H9 (cell line): ENCODE results near the gene GAREM1. TPM values are rescaled to one million over a fixed set of nuclear protein-coding genes. Genes with fewer than 3 reads are reported as not detected.

Source experiments
- DNase-seq: peaks from one replicate; pipeline ENCODE4 v3.0.0-alpha.2; 2017
- H2AFZ ChIP-seq: one replicate; pipeline ENCODE4 v1.6.1; 2013; ENCODE audit warnings: mild to moderate bottlenecking, low read length, control low read depth, moderate library complexity
- H2AK5ac ChIP-seq: 2 replicates; pipeline ENCODE4 v1.6.1; 2013; ENCODE audit warnings: low read length, control low read depth, mixed read lengths; ENCODE audit not compliant: insufficient read length
- H2BK120ac ChIP-seq: one replicate; pipeline ENCODE4 v1.6.1; 2013; ENCODE audit warnings: low read depth, mild to moderate bottlenecking, low read length, control low read depth, inconsistent platforms; ENCODE audit not compliant: poor library complexity, severe bottlenecking
- H2BK12ac ChIP-seq: 2 replicates; pipeline ENCODE4 v1.6.1; 2013; ENCODE audit warnings: low read length, control low read depth, mixed read lengths, low read depth; ENCODE audit not compliant: insufficient read length
- H2BK15ac ChIP-seq: 2 replicates; pipeline ENCODE4 v1.6.1; 2013; ENCODE audit warnings: low read depth, low read length, control low read depth
- H2BK20ac ChIP-seq: one replicate; pipeline ENCODE4 v1.6.1; 2013; ENCODE audit warnings: low read depth, mild to moderate bottlenecking, low read length, control low read depth, inconsistent platforms; ENCODE audit not compliant: poor library complexity, severe bottlenecking
- H2BK5ac ChIP-seq: 2 replicates; pipeline ENCODE4 v1.6.1; 2013; ENCODE audit warnings: low read length, control low read depth, mixed read lengths; ENCODE audit not compliant: insufficient read length
- H3K14ac ChIP-seq: 2 replicates; pipeline ENCODE4 v1.6.1; 2013; ENCODE audit warnings: low read length, control low read depth; ENCODE audit not compliant: insufficient read depth
- H3K18ac ChIP-seq: 2 replicates; pipeline ENCODE4 v1.6.1; 2013; ENCODE audit warnings: low read depth, mild to moderate bottlenecking, mixed read lengths, low read length, control low read depth; ENCODE audit not compliant: insufficient read length
- H3K23ac ChIP-seq: 2 replicates; pipeline ENCODE4 v1.6.1; 2013; ENCODE audit warnings: low read length, control low read depth, mixed read lengths, low read depth; ENCODE audit not compliant: insufficient read length
- H3K23me2 ChIP-seq: 2 replicates; pipeline ENCODE4 v1.6.1; 2013; ENCODE audit warnings: low read depth, mild to moderate bottlenecking, mixed read lengths, low read length, control low read depth; ENCODE audit not compliant: insufficient read length, poor library complexity, severe bottlenecking
- H3K27ac ChIP-seq: 2 replicates; pipeline ENCODE4 v1.5.1; 2013; ENCODE audit warnings: low read length, control low read depth, mixed read lengths, low read depth; ENCODE audit not compliant: insufficient read length
- H3K27me3 ChIP-seq: 2 replicates; pipeline ENCODE4 v1.6.1; 2013; ENCODE audit warnings: low read length, control low read depth, inconsistent platforms; ENCODE audit not compliant: insufficient read depth
- H3K4ac ChIP-seq: 2 replicates; pipeline ENCODE4 v1.6.1; 2013; ENCODE audit warnings: low read depth, mild to moderate bottlenecking, control low read depth, inconsistent platforms, low read length, moderate library complexity
- H3K4me1 ChIP-seq: 2 replicates; pipeline ENCODE4 v1.6.1; 2013; ENCODE audit warnings: low read length, control low read depth, inconsistent platforms; ENCODE audit not compliant: insufficient read depth
- H3K4me2 ChIP-seq: 2 replicates; pipeline ENCODE4 v1.6.1; 2013; ENCODE audit warnings: low read length, control low read depth, mixed read lengths; ENCODE audit not compliant: insufficient read length, insufficient read depth
- H3K56ac ChIP-seq: 2 replicates; pipeline ENCODE4 v1.6.1; 2013; ENCODE audit warnings: low read depth, mild to moderate bottlenecking, mixed read lengths, low read length, control low read depth; ENCODE audit not compliant: insufficient read length
- H3K79me1 ChIP-seq: 2 replicates; pipeline ENCODE4 v1.6.1; 2013; ENCODE audit warnings: low read depth, mild to moderate bottlenecking, moderate library complexity, low read length, control low read depth, inconsistent platforms; ENCODE audit not compliant: insufficient read depth, poor library complexity, severe bottlenecking
- H3K79me2 ChIP-seq: 2 replicates; pipeline ENCODE4 v1.6.1; 2013; ENCODE audit warnings: low read length, control low read depth, inconsistent platforms; ENCODE audit not compliant: insufficient read depth
- H3K9ac ChIP-seq: 2 replicates; pipeline ENCODE4 v1.6.1; 2013; ENCODE audit warnings: low read length, control low read depth, mixed read lengths; ENCODE audit not compliant: insufficient read length; ENCODE audit errors: extremely low read depth
- H3K9me3 ChIP-seq: one replicate; pipeline ENCODE4 v1.6.1; 2013; ENCODE audit warnings: low read depth, low read length, inconsistent platforms; ENCODE audit not compliant: control insufficient read depth
- H3T11ph ChIP-seq: one replicate; pipeline ENCODE4 v1.6.1; 2013; ENCODE audit warnings: mild to moderate bottlenecking, low read length, control low read depth, inconsistent platforms
- H4K20me1 ChIP-seq: one replicate; pipeline ENCODE4 v1.6.1; 2013; ENCODE audit not compliant: control insufficient read depth, insufficient read length, insufficient read depth
- H4K5ac ChIP-seq: 2 replicates; pipeline ENCODE4 v1.6.1; 2013; ENCODE audit warnings: low read depth, mild to moderate bottlenecking, mixed read lengths, low read length, control low read depth; ENCODE audit not compliant: insufficient read length
- H4K8ac ChIP-seq: replicated peaks from 2 replicates; pipeline ENCODE4 v1.6.1; 2013; ENCODE audit warnings: low read length, control low read depth, mixed read lengths, low read depth; ENCODE audit not compliant: insufficient read length
- H4K91ac ChIP-seq: 2 replicates; pipeline ENCODE4 v1.6.1; 2013; ENCODE audit warnings: low read depth, mild to moderate bottlenecking, moderate library complexity, mixed read lengths, low read length, control low read depth; ENCODE audit not compliant: insufficient read length
- H3K27ac Mint-ChIP-seq, 3 experiments: 2 replicates in 2 of 3; 3 replicates in 1 of 3; pipeline ENCODE4 v1.8.0; 2020 to 2021; ENCODE audit warnings: mixed read lengths in 3 of 3, mild to moderate bottlenecking in 1 of 3, moderate library complexity in 1 of 3
- H3K27me3 Mint-ChIP-seq: 2 replicates; pipeline ENCODE4 v1.8.0; 2021; ENCODE audit warnings: low read depth, mild to moderate bottlenecking, moderate library complexity, mixed read lengths
- H3K36me3 Mint-ChIP-seq, 3 experiments: 2 replicates in 2 of 3; 3 replicates in 1 of 3; pipeline ENCODE4 v1.8.0; 2020 to 2021; ENCODE audit warnings: low read depth in 3 of 3, mixed read lengths in 3 of 3; ENCODE audit not compliant: insufficient read depth in 1 of 3
- H3K4me1 Mint-ChIP-seq, 2 experiments: 2 replicates each; pipeline ENCODE4 v1.8.0; 2020; ENCODE audit warnings: mixed read lengths in 2 of 2
- H3K4me3 Mint-ChIP-seq, 2 experiments: 2 replicates in 1 of 2; 3 replicates in 1 of 2; pipeline ENCODE4 v1.8.0; 2020 to 2021; ENCODE audit warnings: mild to moderate bottlenecking in 2 of 2, mixed read lengths in 2 of 2, moderate library complexity in 1 of 2
- H3K9me3 Mint-ChIP-seq, 2 experiments: 2 replicates in 1 of 2; 3 replicates in 1 of 2; pipeline ENCODE4 v1.8.0; 2020; ENCODE audit warnings: mild to moderate bottlenecking in 2 of 2, mixed read lengths in 2 of 2, moderate library complexity in 1 of 2
- CTCF ChIP-seq: fragments of 200-600 bp; sonication (generic); conservative IDR thresholded peaks from 3 replicates; pipeline ENCODE4 v1.8.0; 2021; ENCODE audit warnings: antibody characterized with exemption, mild to moderate bottlenecking
- WGBS: extraction: QIAGEN DNeasy Blood & Tissue Kit; methylation state at CpG from one replicate; pipeline ENCODE4 v1.1.7; 2013; ENCODE audit warnings: missing lambda C conversion rate, low lambda C conversion rate, mixed read lengths; ENCODE audit not compliant: insufficient read length; ENCODE audit errors: extremely low coverage; 5-methylcytosine and 5-hydroxymethylcytosine counted together
- total RNA-seq: library from RNA; stranded (reverse); gene quantifications from 2 replicates; pipeline ENCODE4 v1.2.1, GENCODE V29; 2021

GAREM1 gene
- total RNA-seq, 1 experiment from 2014 or later: 4.4 TPM

- Mint-ChIP-seq H3K27ac (no peak overlapping the region), H3K9me3 (no peaks in the 10 kb centered on the region), H3K4me3 (no peak overlapping the region), H3K4me1 (peaks cover 9 to 11% of the 10 kb centered on the region in 2 experiments), H3K27me3 (no peaks in the 10 kb centered on the region), H3K36me3 (no peaks in the 10 kb centered on the region; a peak in 1 of 7 replicates)
- H3K56ac ChIP-seq: no peak overlapping the region
- H3K18ac ChIP-seq: no peak overlapping the region
- no peak overlapping the region for H3K9ac ChIP-seq
- H4K5ac ChIP-seq: no peak overlapping the region
- no peak overlapping the region for H4K8ac ChIP-seq
- H3T11ph ChIP-seq: no peak overlapping the region
- H4K20me1 ChIP-seq: no peaks in the 10 kb centered on the region
- H3K79me2 ChIP-seq: no peaks in the 10 kb centered on the region
- H3K27me3 ChIP-seq: no peaks in the 10 kb centered on the region
- no peaks in the 10 kb centered on the region; the same call in 1 of the 2 replicates for H3K4me1 ChIP-seq
- no peak overlapping the region for H4K91ac ChIP-seq
- H3K27ac ChIP-seq: no peak overlapping the region
- H2BK120ac ChIP-seq: no peak overlapping the region
- H2BK5ac ChIP-seq: no peak overlapping the region
- H3K23ac ChIP-seq: no peak overlapping the region
- H3K79me1 ChIP-seq: no peaks in the 10 kb centered on the region
- H2AFZ ChIP-seq: no peak overlapping the region
- no peak overlapping the region for H2BK12ac ChIP-seq
- H2BK20ac ChIP-seq: no peak overlapping the region
- H3K14ac ChIP-seq: no peak overlapping the region
- H3K4me2 ChIP-seq: no peak overlapping the region
- H3K9me3 ChIP-seq: no peaks in the 10 kb centered on the region
- DNase-seq: no peak
- H2BK15ac ChIP-seq: no peak overlapping the region
- no peak overlapping the region for H3K4ac ChIP-seq
- H2AK5ac ChIP-seq: no peak overlapping the region
- WGBS: no CpG with 5 or more reads among the region's 3 CpGs
- no peaks in the 10 kb centered on the region for H3K23me2 ChIP-seq
- no peak for TF ChIP-seq CTCF
Observed at GRCh38 chr18:32422201-32422600, 48.5 kb downstream of the GAREM1 start.
